K562 (cell line): ENCODE data around the gene NLRC3. TPM values are rescaled to one million over a fixed set of nuclear protein-coding genes. Genes with fewer than 3 reads are reported as not detected.

ENCODE experiments used
- ATAC-seq: fragments of 200-7000 bp; cut with Tn5 transposase; 3 replicates; pipeline ENCODE4 v1.9.1; 2020; ENCODE audit warnings: moderate library complexity
- BruUV-seq: library from RNA; stranded (reverse); fragments of 400-500 nt; replicated peaks from 2 replicates; lab custom pipeline; 2021; lab: Mats Ljungman, UMichigan
- CTCF ChIA-PET: fragments of 300-600 bp; formaldehyde crosslinking; extraction: SDS; loops from one replicate; lab custom pipeline; 2021; ENCODE audit warnings: low intra/inter-chr PET ratio; lab: Yijun Ruan, JAX
- POLR2A ChIA-PET: fragments of 300-600, 350-650 bp; sonication (Branson Sonifier 250); formaldehyde crosslinking; extraction: SDS; loops from one replicate; lab custom pipeline; 2021; ENCODE audit warnings: antibody characterized with exemption, inconsistent platforms; lab: Yijun Ruan, JAX
- DNase-seq, 4 experiments: peaks; one replicate each; pipeline versions ENCODE4 v3.0.0 to v3.0.0-alpha.2; 2011 to 2018; ENCODE audit warnings: low spot score in 3 of 4, mixed read lengths in 3 of 4; ENCODE audit errors: extremely low read depth in 1 of 4
- FAIRE-seq: peaks from 2 replicates; lab custom pipeline; 2011; peaks lifted over from hg19 to GRCh38; lab: Jason Lieb, UNC
- H2AFZ ChIP-seq: 2 replicates; pipeline ENCODE4 v1.6.0; 2011; ENCODE audit warnings: low read depth, low read length, control low read depth, inconsistent platforms
- H3K27ac ChIP-seq: fragments of 200-600 bp; 3 replicates; pipeline ENCODE4 v1.8.0; 2011; ENCODE audit warnings: low read depth, mild to moderate bottlenecking, control low read depth, inconsistent platforms, low read length, moderate library complexity, mixed read lengths; ENCODE audit errors: extremely low read depth
- H3K27me3 ChIP-seq, 2 experiments: fragments of 300-600 bp in 1 of 2; 2 replicates in 1 of 2; 3 replicates in 1 of 2; pipeline versions ENCODE4 v1.6.0 to v1.8.0; 2011; ENCODE audit warnings: inconsistent platforms in 2 of 2, low read length in 2 of 2, mild to moderate bottlenecking in 1 of 2, mixed read lengths in 1 of 2, moderate library complexity in 1 of 2; ENCODE audit not compliant: control insufficient read depth in 2 of 2, insufficient read depth in 2 of 2
- H3K36me3 ChIP-seq: fragments of 300-600 bp; 3 replicates; pipeline ENCODE4 v1.8.0; 2011; ENCODE audit warnings: mild to moderate bottlenecking, low read length, inconsistent platforms; ENCODE audit not compliant: control insufficient read depth, insufficient read depth
- H3K4me1 ChIP-seq, 2 experiments: fragments of 200-600 bp in 1 of 2; replicated peaks in 1 of 2; 2 replicates in 1 of 2; 3 replicates in 1 of 2; pipeline versions ENCODE4 v1.5.1 to v1.8.0; 2011; ENCODE audit warnings: inconsistent platforms in 2 of 2, low read length in 2 of 2, mild to moderate bottlenecking in 1 of 2, mixed read lengths in 1 of 2, moderate library complexity in 1 of 2; ENCODE audit not compliant: control insufficient read depth in 2 of 2, insufficient read depth in 2 of 2
- H3K4me2 ChIP-seq: 2 replicates; pipeline ENCODE4 v1.6.1; 2011; ENCODE audit warnings: low read length, control low read depth, inconsistent platforms, mixed read lengths; ENCODE audit not compliant: insufficient read depth
- H3K4me3 ChIP-seq: fragments of 200-600 bp; sonication (generic), shearing (Covaris generic); 2 replicates; pipeline ENCODE4 v1.5.1; 2016; ENCODE audit warnings: control low read depth, inconsistent platforms
- H3K79me2 ChIP-seq: fragments of 200-600 bp; 3 replicates; pipeline ENCODE4 v1.8.0; 2011; ENCODE audit warnings: low read length, inconsistent platforms; ENCODE audit not compliant: control insufficient read depth, insufficient read depth
- H3K9ac ChIP-seq, 2 experiments: 2 replicates each; pipeline versions ENCODE4 v1.6.0 to v1.6.1; 2011; ENCODE audit warnings: low read depth in 2 of 2, low read length in 2 of 2, control low read depth in 1 of 2, inconsistent platforms in 1 of 2, mild to moderate bottlenecking in 1 of 2, mixed read lengths in 1 of 2; ENCODE audit not compliant: insufficient read depth in 1 of 2
- H3K9me1 ChIP-seq: one replicate; pipeline ENCODE4 v1.6.0; 2011; ENCODE audit warnings: inconsistent platforms, mild to moderate bottlenecking, low read length, moderate library complexity; ENCODE audit not compliant: control insufficient read depth, insufficient read depth
- H3K9me3 ChIP-seq: replicated peaks from 2 replicates; pipeline ENCODE4 v1.5.1; 2011; ENCODE audit warnings: low read depth, low read length, inconsistent platforms; ENCODE audit not compliant: control insufficient read depth, insufficient read depth
- H4K20me1 ChIP-seq: replicated peaks from 2 replicates; pipeline ENCODE4 v1.6.1; 2011; ENCODE audit warnings: low read length, inconsistent platforms, mixed read lengths; ENCODE audit not compliant: control insufficient read depth, insufficient read depth
- EHMT2 ChIP-seq: fragments of 450-650 bp; IDR thresholded peaks from 2 replicates; pipeline ENCODE4 v1.6.1; 2018; ENCODE audit warnings: antibody characterized with exemption
- FOXP4 ChIP-seq: sonication (generic); formaldehyde crosslinking; IDR thresholded peaks from 2 replicates; pipeline ENCODE4 v1.8.0; 2022; ENCODE audit warnings: mild to moderate bottlenecking, missing genetic modification reagents, borderline replicate concordance
- GATAD2B ChIP-seq: fragments of 450-650 bp; IDR thresholded peaks from 2 replicates; pipeline ENCODE4 v1.6.1; 2017; ENCODE audit warnings: mild to moderate bottlenecking, borderline replicate concordance
- NCOA1 ChIP-seq: fragments of 450-650 bp; IDR thresholded peaks from 2 replicates; pipeline ENCODE4 v1.6.1; 2016; ENCODE audit warnings: low read depth
- RERE ChIP-seq: sonication (generic); formaldehyde crosslinking; IDR thresholded peaks from 2 replicates; pipeline ENCODE4 v1.8.0; 2023; ENCODE audit warnings: missing genetic modification reagents, mild to moderate bottlenecking, borderline replicate concordance
- RFX5 ChIP-seq: IDR thresholded peaks from 2 replicates; pipeline ENCODE4 v1.6.1; 2011; ENCODE audit warnings: low read depth, mild to moderate bottlenecking, improper control_type of control experiment, low read length
- SMAD4 ChIP-seq: fragments of 250-450 bp; sonication (Bioruptor Pico); conservative IDR thresholded peaks from 2 replicates; pipeline ENCODE4 v1.8.0; 2021; ENCODE audit warnings: inconsistent platforms, mild to moderate bottlenecking, moderate library complexity
- ZFP1 ChIP-seq: fragments of 450-650 bp; formaldehyde crosslinking; IDR thresholded peaks from 2 replicates; pipeline ENCODE4 v1.4.0; 2020; ENCODE audit warnings: mild to moderate bottlenecking, mixed read lengths
- ZNF57 ChIP-seq: fragments of 450-650 bp; formaldehyde crosslinking; IDR thresholded peaks from 2 replicates; pipeline ENCODE4 v1.4.0; 2020; ENCODE audit warnings: mild to moderate bottlenecking, moderate library complexity
- ZNF785 ChIP-seq: fragments of 250-450 bp; sonication (Bioruptor Pico); IDR thresholded peaks from 2 replicates; pipeline ENCODE4 v1.4.0; 2020; ENCODE audit warnings: mild to moderate bottlenecking
- ZSCAN29 ChIP-seq: fragments of 450-650 bp; IDR thresholded peaks from 2 replicates; pipeline ENCODE4 v1.6.1; 2017
- WGBS: fragments of 100-300 bp; shearing (Covaris generic); methylation state at CpG from one replicate; pipeline ENCODE4 v1.1.6; 2016; ENCODE audit warnings: low coverage, mixed read lengths; ENCODE audit not compliant: insufficient coverage; ENCODE audit errors: missing lambda C conversion rate; 5-methylcytosine and 5-hydroxymethylcytosine counted together
- in situ Hi-C: fragments of 300-500 bp; cut with MboI; formaldehyde crosslinking; loops from 4 replicates; pipeline ENCODE4 v1.15.0; 2018; ENCODE audit warnings: inconsistent platforms, mixed read lengths
- intact Hi-C: fragments of 100-400 bp; cut with micrococcal nuclease; formaldehyde crosslinking; loops from 2 replicates; pipeline ENCODE4 v1.14.2; 2022
- polyA plus RNA-seq, 8 experiments: library from polyadenylated mRNA; depleted of rRNA in 4 of 8; stranded (reverse) in 5 of 8; unstranded in 3 of 8; fragments of >200 nt; fragmentation: Nextera tagmentation in 2 of 8; fragmentation: Illumina TruSeq in 1 of 8; extraction: Ambion mirVana in 2 of 8; extraction: Trizol in 1 of 8; gene quantifications; 2 replicates each; pipeline versions ENCODE4 v1.2.1 to v1.2.3, GENCODE V29; 2011 to 2014; ENCODE audit warnings: inconsistent platforms in 1 of 8, missing spikeins in 1 of 8
- total RNA-seq, 7 experiments: library from RNA; depleted of rRNA in 6 of 7; stranded (reverse); fragments of >200 nt in 6 of 7; fragmentation: Illumina TruSeq in 2 of 7; extraction: Trizol in 2 of 7; gene quantifications; 2 replicates each; pipeline versions ENCODE4 v1.2.1 to v1.2.3, GENCODE V29; 2011 to 2021; ENCODE audit warnings: low replicate concordance in 1 of 7
- TF ChIP-seq, protein P1 (sequence below): fragments of 250-450 bp; sonication (Bioruptor Pico); IDR thresholded peaks from 2 replicates; pipeline ENCODE4 v1.8.0; 2022; ENCODE audit warnings: inconsistent platforms
- TF ChIP-seq, protein P2 (sequence below): fragments of 250-450 bp; sonication (Bioruptor Pico); IDR thresholded peaks from 2 replicates; pipeline ENCODE4 v1.4.0; 2020; ENCODE audit warnings: mild to moderate bottlenecking

NLRC3 gene
- total and polyA plus RNA-seq, 9 of the 15 experiments (the other 6 are each of a cell fraction or from before 2014, with no cell fraction given), result 0.03 to 0.13 (median 0.03) TPM; not detected in 4

GRCh38 chr16:3532741-3533140 lies 44.5 kb downstream of the NLRC3 start:
- H3K36me3 ChIP-seq, result no peaks in the 10 kb centered on the region
- no peak overlapping the region for H3K27ac ChIP-seq
- 0 out of 4 replicates have a peak overlapping the region, but pooled peaks of 1 of the 2 experiments have one; percentile 45 for H3K9ac ChIP-seq
- no TSS peak for BruUV-seq
- H3K79me2 ChIP-seq, result no peaks in the 10 kb centered on the region
- WGBS, result 64% methylated on average over 11 of the region's 12 CpGs
- POLR2A ChIA-PET, result no interaction called here
- H4K20me1 ChIP-seq, result no peaks in the 10 kb centered on the region
- ATAC-seq (no peak), DNase-seq (no peak), FAIRE-seq (no peak)
- no peak overlapping the region for H3K4me3 ChIP-seq
- in situ Hi-C loops, result no loop called here
- CTCF ChIA-PET, result no interaction called here
- no peaks in the 10 kb centered on the region for H3K27me3 ChIP-seq
- intact Hi-C loops, result no loop called here
- H3K9me1 ChIP-seq, result peaks cover 3% of the 10 kb centered on the region
- H2AFZ ChIP-seq, result no peak overlapping the region
- no peaks in the 10 kb centered on the region for H3K9me3 ChIP-seq
- no peaks in the 10 kb centered on the region for H3K4me1 ChIP-seq
- H3K4me2 ChIP-seq, result no peak overlapping the region
- TF ChIP-seq EHMT2 (no peak), FOXP4 (CRISPR knock-in tag) (no peak), RFX5 (no peak), ZNF785 (CRISPR knock-in tag) (no peak), ZSCAN29 (no peak), ZFP1 (CRISPR knock-in tag) (no peak), SMAD4 (CRISPR knock-in tag) (no peak), GATAD2B (no peak), NCOA1 (no peak), ZNF57 (no peak), RERE (no peak)
- TF ChIP-seq, protein P1, sequence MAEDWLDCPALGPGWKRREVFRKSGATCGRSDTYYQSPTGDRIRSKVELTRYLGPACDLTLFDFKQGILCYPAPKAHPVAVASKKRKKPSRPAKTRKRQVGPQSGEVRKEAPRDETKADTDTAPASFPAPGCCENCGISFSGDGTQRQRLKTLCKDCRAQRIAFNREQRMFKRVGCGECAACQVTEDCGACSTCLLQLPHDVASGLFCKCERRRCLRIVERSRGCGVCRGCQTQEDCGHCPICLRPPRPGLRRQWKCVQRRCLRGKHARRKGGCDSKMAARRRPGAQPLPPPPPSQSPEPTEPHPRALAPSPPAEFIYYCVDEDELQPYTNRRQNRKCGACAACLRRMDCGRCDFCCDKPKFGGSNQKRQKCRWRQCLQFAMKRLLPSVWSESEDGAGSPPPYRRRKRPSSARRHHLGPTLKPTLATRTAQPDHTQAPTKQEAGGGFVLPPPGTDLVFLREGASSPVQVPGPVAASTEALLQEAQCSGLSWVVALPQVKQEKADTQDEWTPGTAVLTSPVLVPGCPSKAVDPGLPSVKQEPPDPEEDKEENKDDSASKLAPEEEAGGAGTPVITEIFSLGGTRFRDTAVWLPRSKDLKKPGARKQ, result no peak
- TF ChIP-seq, protein P2, sequence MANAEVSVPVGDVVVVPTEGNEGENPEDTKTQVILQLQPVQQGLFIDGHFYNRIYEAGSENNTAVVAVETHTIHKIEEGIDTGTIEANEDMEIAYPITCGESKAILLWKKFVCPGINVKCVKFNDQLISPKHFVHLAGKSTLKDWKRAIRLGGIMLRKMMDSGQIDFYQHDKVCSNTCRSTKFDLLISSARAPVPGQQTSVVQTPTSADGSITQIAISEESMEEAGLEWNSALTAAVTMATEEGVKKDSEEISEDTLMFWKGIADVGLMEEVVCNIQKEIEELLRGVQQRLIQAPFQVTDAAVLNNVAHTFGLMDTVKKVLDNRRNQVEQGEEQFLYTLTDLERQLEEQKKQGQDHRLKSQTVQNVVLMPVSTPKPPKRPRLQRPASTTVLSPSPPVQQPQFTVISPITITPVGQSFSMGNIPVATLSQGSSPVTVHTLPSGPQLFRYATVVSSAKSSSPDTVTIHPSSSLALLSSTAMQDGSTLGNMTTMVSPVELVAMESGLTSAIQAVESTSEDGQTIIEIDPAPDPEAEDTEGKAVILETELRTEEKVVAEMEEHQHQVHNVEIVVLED (CRISPR knock-in tag), result no peak
